HepG2 (cell line): ENCODE data around the gene HECTD3.

ENCODE experiments used
- CTCF ChIP-seq: sonication (generic); formaldehyde crosslinking; IDR thresholded peaks from 2 replicates; pipeline ENCODE4 v1.5.0; 2020; ENCODE audit warnings: mild to moderate bottlenecking, missing genetic modification reagents, moderate library complexity
- ZNF407 ChIP-seq: sonication (generic); formaldehyde crosslinking; IDR thresholded peaks from one replicate; pipeline ENCODE4 v1.5.1; 2020; ENCODE audit warnings: mild to moderate bottlenecking, missing genetic modification reagents; ENCODE audit errors: not compliant biosample characterization
- ZNF563 ChIP-seq: sonication (generic); formaldehyde crosslinking; IDR thresholded peaks from 2 replicates; pipeline ENCODE4 v1.8.0; 2022; ENCODE audit warnings: mild to moderate bottlenecking, moderate library complexity, missing genetic modification reagents
- TF ChIP-seq, protein P1 (sequence below): sonication (generic); formaldehyde crosslinking; IDR thresholded peaks from 2 replicates; pipeline ENCODE4 v1.4.0; 2020; ENCODE audit warnings: mild to moderate bottlenecking, missing genetic modification reagents

GRCh38 chr1:44964396-44964795 lies 46.7 kb downstream of the HECTD3 start:
- no peak for TF ChIP-seq CTCF (CRISPR knock-in tag)
- TF ChIP-seq, protein P1, sequence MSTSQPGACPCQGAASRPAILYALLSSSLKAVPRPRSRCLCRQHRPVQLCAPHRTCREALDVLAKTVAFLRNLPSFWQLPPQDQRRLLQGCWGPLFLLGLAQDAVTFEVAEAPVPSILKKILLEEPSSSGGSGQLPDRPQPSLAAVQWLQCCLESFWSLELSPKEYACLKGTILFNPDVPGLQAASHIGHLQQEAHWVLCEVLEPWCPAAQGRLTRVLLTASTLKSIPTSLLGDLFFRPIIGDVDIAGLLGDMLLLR (CRISPR knock-in tag): no peak
- TF ChIP-seq ZNF407: no peak
- no peak for TF ChIP-seq ZNF563 (CRISPR knock-in tag)
